ENCODE measurements around the gene KRTAP10-6. TPM values are rescaled to one million over a fixed set of nuclear protein-coding genes. Genes with fewer than 3 reads are reported as not detected.
"Not testable (repeated sequence)": the region's sequence is repeated elsewhere in the genome, so short reads cannot be mapped to it uniquely, and the experiment has no call there.

The KRTAP10-6 gene
- total and polyA plus RNA-seq, 4 experiments from 2014 or later = not detected

GRCh38 chr21:44593598-44594405, 1.5 kb upstream of the KRTAP10-6 start:
- Mint-ChIP-seq H3K27ac (peak overlapping the region in 2 of 7 donors; percentile 24 to 59), H3K9me3 (peaks cover 0 to 9% (median 4%) of the 10 kb centered on the region in 8 donors), H3K36me3 (no peaks in the 10 kb centered on the region), H3K4me1 (peaks cover 0 to 8% (median 3%) of the 10 kb centered on the region in 4 donors), H3K4me3 (no peak overlapping the region), H3K27me3 (peaks cover 2 to 13% of the 10 kb centered on the region in 2 donors)
- intact Hi-C loops (cut with micrococcal nuclease) = no loop called here
- no peaks in the 10 kb centered on the region for H3K4me1 ChIP-seq (ENCODE audit: insufficient read depth, low read length)
- POLR2A ChIA-PET (ENCODE audit: partially characterized antibody) = no interaction called here
- H3K27ac ChIP-seq (ENCODE audit: low read depth, low read length) = no peak overlapping the region
- H3K36me3 ChIP-seq (ENCODE audit: insufficient read depth, low read length) = no peaks in the 10 kb centered on the region
- no peaks in the 10 kb centered on the region for H3K27me3 ChIP-seq (ENCODE audit: insufficient read depth, low read length)
- no peak for DNase-seq
- CTCF ChIA-PET (ENCODE audit: partially characterized antibody) = interaction anchor here (0.7 kb wide), 1 partner anchor 199 kb away, joined by 3 read pairs; no protein-coding TSS in a partner anchor
- H3K4me3 ChIP-seq (ENCODE audit: low read length in 2 of 2) = no peak overlapping the region
- H3K9me3 ChIP-seq (ENCODE audit: control insufficient read depth in 1 of 2, low read length in 2 of 2) = no peaks in the 10 kb centered on the region

- H3K4me3 ChIP-seq (ENCODE audit: low read length in 2 of 2); H3K4me3 Mint-ChIP-seq; H3K36me3 Mint-ChIP-seq; H3K4me1 Mint-ChIP-seq; H3K4me1 ChIP-seq (ENCODE audit: insufficient read depth, low read length); H3K9me3 Mint-ChIP-seq; H3K27me3 ChIP-seq (ENCODE audit: insufficient read depth, low read length); intact Hi-C loops (cut with micrococcal nuclease); H3K27ac ChIP-seq (ENCODE audit: low read depth, low read length); CTCF ChIA-PET (ENCODE audit: partially characterized antibody); H3K36me3 ChIP-seq (ENCODE audit: insufficient read depth, low read length); H3K9me3 ChIP-seq (ENCODE audit: control insufficient read depth in 1 of 2, low read length in 2 of 2); DNase-seq; H3K27me3 Mint-ChIP-seq: not testable (repeated sequence)
- POLR2A ChIA-PET (ENCODE audit: partially characterized antibody) = interaction anchor here (1.1 kb wide), 1 partner anchor 27 kb away, joined by 3 read pairs; no protein-coding TSS in a partner anchor
- H3K27ac Mint-ChIP-seq = peak overlapping the region in 1 of 7 donors; percentile 25
Measured at GRCh38 chr21:44591801-44592130, 539 bp downstream of the KRTAP10-6 start.

- H3K4me3 ChIP-seq (ENCODE audit: low read length in 2 of 2); H3K27me3 ChIP-seq (ENCODE audit: insufficient read depth, low read length); intact Hi-C loops (cut with micrococcal nuclease); H3K36me3 Mint-ChIP-seq; H3K4me1 ChIP-seq (ENCODE audit: insufficient read depth, low read length); H3K4me1 Mint-ChIP-seq; DNase-seq; H3K4me3 Mint-ChIP-seq; H3K27ac ChIP-seq (ENCODE audit: low read depth, low read length); H3K36me3 ChIP-seq (ENCODE audit: insufficient read depth, low read length); CTCF ChIA-PET (ENCODE audit: partially characterized antibody); H3K27ac Mint-ChIP-seq; H3K9me3 ChIP-seq (ENCODE audit: control insufficient read depth in 1 of 2, low read length in 2 of 2); H3K9me3 Mint-ChIP-seq: not testable (repeated sequence)
- POLR2A ChIA-PET (ENCODE audit: partially characterized antibody) = interaction anchor here (1.1 kb wide), 1 partner anchor 28 kb away, joined by 3 read pairs; no protein-coding TSS in a partner anchor
- peaks cover 8 to 13% of the 10 kb centered on the region in 2 donors for H3K27me3 Mint-ChIP-seq
Measured at GRCh38 chr21:44590897-44591800, 1.2 kb downstream of the KRTAP10-6 start.

- DNase-seq = no peak
- Histone ChIP-seq H3K27ac (ENCODE audit: low read depth, low read length) (no peak overlapping the region), H3K4me3 (ENCODE audit: low read length in 2 of 2) (no peak overlapping the region), H3K36me3 (ENCODE audit: insufficient read depth, low read length) (no peaks in the 10 kb centered on the region), H3K9me3 (ENCODE audit: control insufficient read depth in 1 of 2, low read length in 2 of 2) (no peaks in the 10 kb centered on the region), H3K27me3 (ENCODE audit: insufficient read depth, low read length) (no peaks in the 10 kb centered on the region), H3K4me1 (ENCODE audit: insufficient read depth, low read length) (no peaks in the 10 kb centered on the region)
- peaks cover 0 to 8% (median 3%) of the 10 kb centered on the region in 4 donors for H3K4me1 Mint-ChIP-seq
- POLR2A ChIA-PET (ENCODE audit: partially characterized antibody) = no interaction called here
- no peak overlapping the region for H3K27ac Mint-ChIP-seq
- peaks cover 14 to 16% of the 10 kb centered on the region in 2 donors for H3K27me3 Mint-ChIP-seq
- no peak overlapping the region for H3K4me3 Mint-ChIP-seq
- intact Hi-C loops (cut with micrococcal nuclease) = no loop called here
- CTCF ChIA-PET (ENCODE audit: partially characterized antibody) = no interaction called here
- no peaks in the 10 kb centered on the region for H3K36me3 Mint-ChIP-seq
- H3K9me3 Mint-ChIP-seq = no peaks in the 10 kb centered on the region
Measured at GRCh38 chr21:44590311-44590721, 2.0 kb downstream of the KRTAP10-6 start.

GRCh38 chr21:44589586-44590305, 2.6 kb downstream of the KRTAP10-6 start:
- H3K4me3 Mint-ChIP-seq = no peak overlapping the region
- intact Hi-C loops (cut with micrococcal nuclease) = no loop called here
- Histone ChIP-seq H3K27me3 (ENCODE audit: insufficient read depth, low read length) (no peaks in the 10 kb centered on the region), H3K4me1 (ENCODE audit: insufficient read depth, low read length) (no peaks in the 10 kb centered on the region), H3K27ac (ENCODE audit: low read depth, low read length) (no peak overlapping the region), H3K36me3 (ENCODE audit: insufficient read depth, low read length) (no peaks in the 10 kb centered on the region), H3K9me3 (ENCODE audit: control insufficient read depth in 1 of 2, low read length in 2 of 2) (no peaks in the 10 kb centered on the region), H3K4me3 (ENCODE audit: low read length in 2 of 2) (no peak overlapping the region)
- CTCF ChIA-PET (ENCODE audit: partially characterized antibody) = no interaction called here
- peaks cover 0 to 5% (median 3%) of the 10 kb centered on the region in 4 donors for H3K4me1 Mint-ChIP-seq
- H3K9me3 Mint-ChIP-seq = no peaks in the 10 kb centered on the region
- POLR2A ChIA-PET (ENCODE audit: partially characterized antibody) = no interaction called here
- H3K36me3 Mint-ChIP-seq = no peaks in the 10 kb centered on the region
- no peak for DNase-seq
- H3K27ac Mint-ChIP-seq = peak overlapping the region in 2 of 7 donors; percentile 19 to 24
- peaks cover 15 to 18% of the 10 kb centered on the region in 2 donors for H3K27me3 Mint-ChIP-seq

GRCh38 chr21:44589094-44589493, 3.2 kb downstream of the KRTAP10-6 start:
- Mint-ChIP-seq H3K4me1 (peaks cover 5 to 9% (median 7%) of the 10 kb centered on the region in 4 donors), H3K27me3 (peaks cover 15 to 18% of the 10 kb centered on the region in 2 donors), H3K9me3 (no peaks in the 10 kb centered on the region), H3K4me3 (no peak overlapping the region), H3K27ac (peak overlapping the region in 2 of 7 donors; percentile 19 to 24), H3K36me3 (no peaks in the 10 kb centered on the region)
- DNase-seq = no peak
- Histone ChIP-seq H3K4me3 (ENCODE audit: low read length in 2 of 2) (no peak overlapping the region), H3K27me3 (ENCODE audit: insufficient read depth, low read length) (no peaks in the 10 kb centered on the region), H3K27ac (ENCODE audit: low read depth, low read length) (no peak overlapping the region), H3K36me3 (ENCODE audit: insufficient read depth, low read length) (no peaks in the 10 kb centered on the region), H3K9me3 (ENCODE audit: control insufficient read depth in 1 of 2, low read length in 2 of 2) (no peaks in the 10 kb centered on the region), H3K4me1 (ENCODE audit: insufficient read depth, low read length) (peaks cover 2% of the 10 kb centered on the region)
- ChIA-PET CTCF (ENCODE audit: partially characterized antibody) (no interaction called here), POLR2A (ENCODE audit: partially characterized antibody) (no interaction called here)
- intact Hi-C loops (cut with micrococcal nuclease) = no loop called here

GRCh38 chr21:44585892-44586291, 6.4 kb downstream of the KRTAP10-6 start:
- no peaks in the 10 kb centered on the region for H3K36me3 Mint-ChIP-seq
- Histone ChIP-seq H3K9me3 (ENCODE audit: control insufficient read depth in 1 of 2, low read length in 2 of 2) (peaks cover 0 to 4% of the 10 kb centered on the region in 2 donors), H3K4me3 (ENCODE audit: low read length in 2 of 2) (no peak overlapping the region), H3K27me3 (ENCODE audit: insufficient read depth, low read length) (no peaks in the 10 kb centered on the region), H3K36me3 (ENCODE audit: insufficient read depth, low read length) (no peaks in the 10 kb centered on the region), H3K27ac (ENCODE audit: low read depth, low read length) (no peak overlapping the region), H3K4me1 (ENCODE audit: insufficient read depth, low read length) (peaks cover 5% of the 10 kb centered on the region)
- ChIA-PET POLR2A (ENCODE audit: partially characterized antibody) (no interaction called here), CTCF (ENCODE audit: partially characterized antibody) (no interaction called here)
- no peak overlapping the region for H3K4me3 Mint-ChIP-seq
- H3K27me3 Mint-ChIP-seq = peaks cover 14 to 15% of the 10 kb centered on the region in 2 donors
- peaks cover 0 to 21% (median 10%) of the 10 kb centered on the region in 8 donors for H3K9me3 Mint-ChIP-seq
- peak overlapping the region in 1 of 7 donors; percentile 18 for H3K27ac Mint-ChIP-seq
- intact Hi-C loops (cut with micrococcal nuclease) = no loop called here
- H3K4me1 Mint-ChIP-seq = peaks cover 12 to 21% (median 14%) of the 10 kb centered on the region in 4 donors
- no peak for DNase-seq
